ENCODE data around the gene FADS6. TPM values are rescaled to one million over a fixed set of nuclear protein-coding genes. Genes with fewer than 3 reads are reported as not detected.
"Not testable (repeated sequence)": the region's sequence is repeated elsewhere in the genome, so short reads cannot be mapped to it uniquely, and the experiment has no call there.

FADS6 gene
- total RNA-seq, 2 donors from 2014 or later, result 4.7 to 5.7 TPM

GRCh38 chr17:74872313-74873036, 21.0 kb downstream of the FADS6 start, which contains the start of gene FDXR:
Gene FDXR, minus strand, starts transcription at chr17:74872994. Its CDS starts 50 bp downstream, at chr17:74872944.
- H3K4me3 Mint-ChIP-seq, result peak within 1 kb of the TSS; percentile 73
- Histone ChIP-seq H3K9me3 (ENCODE audit: control insufficient read depth, low read length) (no peaks in the 10 kb centered on the region), H3K4me3 (ENCODE audit: low read length) (peak within 1 kb of the TSS; percentile 95), H3K36me3 (ENCODE audit: control insufficient read depth, insufficient read depth, low read length) (peaks cover 3% of the 10 kb centered on the region), H3K27ac (ENCODE audit: low read depth, low read length) (peak within 1 kb of the TSS; percentile 77), H3K9ac (ENCODE audit: extremely low read depth, low read length, poor library complexity, severe bottlenecking) (peak within 1 kb of the TSS; percentile 86), H3K4me1 (ENCODE audit: control insufficient read depth, insufficient read depth, low read length) (no peaks in the 10 kb centered on the region), H3K27me3 (ENCODE audit: control insufficient read depth, insufficient read depth, low read length, poor library complexity, severe bottlenecking) (no peaks in the 10 kb centered on the region)
- DNase-seq, result no peak
- peaks cover 16% of the 10 kb centered on the region for H3K4me1 Mint-ChIP-seq
- peaks cover 6% of the 10 kb centered on the region for H3K27me3 Mint-ChIP-seq (ENCODE audit: insufficient read depth)
- 6% methylated on average over 26 to 38 of the region's 38 CpGs for WGBS, 2 experiments (ENCODE audit: insufficient coverage in 1 of 2, insufficient read length in 1 of 2)
- no peaks in the 10 kb centered on the region for H3K9me3 Mint-ChIP-seq
- H3K27ac Mint-ChIP-seq, result peak within 1 kb of the TSS; percentile 96
- no peak for TF ChIP-seq CTCF (conservative IDR thresholded peaks at IDR 0.05)
- peaks cover 4% of the 10 kb centered on the region for H3K36me3 Mint-ChIP-seq (ENCODE audit: low read depth)

GRCh38 chr17:74871356-74872076, 21.9 kb downstream of the FADS6 start:
- Mint-ChIP-seq H3K4me1 (peaks cover 16% of the 10 kb centered on the region), H3K4me3 (peak overlapping the region; percentile 73), H3K9me3 (no peaks in the 10 kb centered on the region), H3K27ac (no peak overlapping the region), H3K27me3 (ENCODE audit: insufficient read depth) (peaks cover 6% of the 10 kb centered on the region), H3K36me3 (ENCODE audit: low read depth) (peaks cover 4% of the 10 kb centered on the region)
- no peak overlapping the region for H3K27ac ChIP-seq (ENCODE audit: low read depth, low read length)
- TF ChIP-seq CTCF (conservative IDR thresholded peaks at IDR 0.05), result no peak
- peak overlapping the region; percentile 90 for H3K4me3 ChIP-seq (ENCODE audit: low read length)
- no peak for DNase-seq
- no peaks in the 10 kb centered on the region for H3K27me3 ChIP-seq (ENCODE audit: control insufficient read depth, insufficient read depth, low read length, poor library complexity, severe bottlenecking)
- H3K4me1 ChIP-seq (ENCODE audit: control insufficient read depth, insufficient read depth, low read length), result no peaks in the 10 kb centered on the region
- H3K9ac ChIP-seq (ENCODE audit: extremely low read depth, low read length, poor library complexity, severe bottlenecking), result no peak overlapping the region
- no peaks in the 10 kb centered on the region for H3K9me3 ChIP-seq (ENCODE audit: control insufficient read depth, low read length)
- WGBS, 2 experiments (ENCODE audit: insufficient coverage in 1 of 2, insufficient read length in 1 of 2), result 85 to 91% methylated on average over 7 to 11 of the region's 11 CpGs
- H3K36me3 ChIP-seq (ENCODE audit: control insufficient read depth, insufficient read depth, low read length), result peaks cover 3% of the 10 kb centered on the region

GRCh38 chr17:74870512-74870911, 22.9 kb downstream of the FADS6 start:
- Mint-ChIP-seq H3K36me3 (ENCODE audit: low read depth) (peaks cover 4% of the 10 kb centered on the region), H3K4me3 (no peak overlapping the region), H3K9me3 (no peaks in the 10 kb centered on the region), H3K27me3 (ENCODE audit: insufficient read depth) (peaks cover 4% of the 10 kb centered on the region), H3K27ac (no peak overlapping the region), H3K4me1 (peaks cover 10% of the 10 kb centered on the region)
- WGBS, 2 experiments (ENCODE audit: insufficient coverage in 1 of 2, insufficient read length in 1 of 2), result 89% methylated on average over 3 of the region's 3 CpGs; no CpG with 5 or more reads in 1 of the 2 experiments
- H3K27me3 ChIP-seq (ENCODE audit: control insufficient read depth, insufficient read depth, low read length, poor library complexity, severe bottlenecking), result no peaks in the 10 kb centered on the region
- H3K9me3 ChIP-seq (ENCODE audit: control insufficient read depth, low read length), result no peaks in the 10 kb centered on the region
- H3K4me3 ChIP-seq (ENCODE audit: low read length), result no peak overlapping the region
- no peak overlapping the region for H3K27ac ChIP-seq (ENCODE audit: low read depth, low read length)
- no peak overlapping the region for H3K9ac ChIP-seq (ENCODE audit: extremely low read depth, low read length, poor library complexity, severe bottlenecking)
- H3K4me1 ChIP-seq (ENCODE audit: control insufficient read depth, insufficient read depth, low read length), result no peaks in the 10 kb centered on the region
- no peak for DNase-seq
- H3K36me3 ChIP-seq (ENCODE audit: control insufficient read depth, insufficient read depth, low read length), result peaks cover 3% of the 10 kb centered on the region
- no peak for TF ChIP-seq CTCF (conservative IDR thresholded peaks at IDR 0.05)

- not testable (repeated sequence) for H3K4me1 Mint-ChIP-seq, H3K27ac Mint-ChIP-seq
- 80 to 85% methylated on average over 9 of the region's 9 CpGs for WGBS, 2 experiments (ENCODE audit: insufficient coverage in 1 of 2, insufficient read length in 1 of 2)
These were observed 23.4 kb downstream of the FADS6 start for GRCh38 chr17:74870028-74870427.

More at GRCh38 chr17:74870028-74870427, 23.4 kb downstream of the FADS6 start:
- H3K9me3 ChIP-seq (ENCODE audit: control insufficient read depth, low read length); H3K27ac ChIP-seq (ENCODE audit: low read depth, low read length); H3K9ac ChIP-seq (ENCODE audit: extremely low read depth, low read length, poor library complexity, severe bottlenecking); H3K4me3 ChIP-seq (ENCODE audit: low read length); H3K36me3 Mint-ChIP-seq (ENCODE audit: low read depth); H3K27me3 ChIP-seq (ENCODE audit: control insufficient read depth, insufficient read depth, low read length, poor library complexity, severe bottlenecking); H3K9me3 Mint-ChIP-seq; H3K36me3 ChIP-seq (ENCODE audit: control insufficient read depth, insufficient read depth, low read length); H3K4me1 ChIP-seq (ENCODE audit: control insufficient read depth, insufficient read depth, low read length); H3K27me3 Mint-ChIP-seq (ENCODE audit: insufficient read depth); H3K4me3 Mint-ChIP-seq; DNase-seq: not testable (repeated sequence)
